ENCODE results near the gene PPP1R12C. TPM values are rescaled to one million over a fixed set of nuclear protein-coding genes. Genes with fewer than 3 reads are reported as not detected.

Gene PPP1R12C
- total RNA-seq, 1 experiment from 2014 or later: 136 TPM

DNA sequence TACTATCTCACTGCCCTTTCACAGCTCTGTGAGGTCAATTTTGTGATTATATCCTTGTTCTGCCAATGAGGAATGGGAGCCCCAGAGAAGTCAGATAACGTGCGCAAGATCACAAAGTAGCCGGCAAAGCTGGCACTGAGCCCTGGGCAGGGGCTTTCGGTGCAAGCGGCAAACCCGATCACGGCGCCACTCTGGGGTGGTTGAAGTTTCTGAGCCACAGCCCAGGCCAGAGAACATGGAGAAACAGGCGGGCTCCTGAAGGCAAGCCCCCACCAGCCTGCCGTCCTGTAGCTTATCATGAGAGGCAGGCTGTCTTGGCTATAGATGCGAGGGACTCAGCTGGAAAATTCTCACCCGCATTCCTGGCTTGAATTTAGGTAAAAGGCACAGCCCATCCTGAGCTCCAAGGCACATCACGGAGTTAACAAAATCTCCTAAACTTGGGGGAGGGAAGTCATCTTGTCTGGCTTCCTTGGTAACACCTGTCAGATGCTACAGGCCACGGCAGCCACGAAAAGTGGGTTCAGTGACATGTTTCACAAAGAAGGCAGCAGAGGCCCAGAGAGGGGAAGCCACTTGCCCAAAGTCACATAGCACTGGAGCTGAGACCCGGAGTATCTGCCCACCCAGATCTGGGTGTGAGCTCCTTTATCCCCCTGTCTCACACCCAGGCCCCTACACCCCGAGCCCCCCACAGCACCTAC, 19.1 kb upstream of the PPP1R12C start:
- ATAC-seq (no peak), DNase-seq (no peak)
- H3K27ac ChIP-seq (ENCODE audit: low read length): no peak overlapping the region
- H3K9me3 ChIP-seq (ENCODE audit: low read length): no peaks in the 10 kb centered on the region
- H3F3A ChIP-seq (ENCODE audit: low read length, unreplicated experiment): no peaks in the 10 kb centered on the region
- no TSS peak for BruUV-seq (replicated peaks)
- H3K79me2 ChIP-seq (ENCODE audit: low read length): no peaks in the 10 kb centered on the region
- H4K20me1 ChIP-seq (ENCODE audit: low read length): no peaks in the 10 kb centered on the region
- ChIA-PET POLR2A (ENCODE audit: unreplicated experiment) (no interaction called here), CTCF (no interaction called here)
- no peaks in the 10 kb centered on the region for H3K9me2 ChIP-seq (replicated peaks; ENCODE audit: low read length)
- intact Hi-C loops (cut with micrococcal nuclease): no loop called here
- no peak overlapping the region for H2AFZ ChIP-seq (ENCODE audit: low read length)
- H3K36me3 ChIP-seq (ENCODE audit: low read depth, low read length): no peaks in the 10 kb centered on the region
- H3K4me2 ChIP-seq (ENCODE audit: low read length): no peak overlapping the region
- no peak overlapping the region for H3K4me3 ChIP-seq (ENCODE audit: low read length)
- H3K4me1 ChIP-seq (ENCODE audit: insufficient read depth, low read length): no peaks in the 10 kb centered on the region
- no peaks in the 10 kb centered on the region for H3K27me3 ChIP-seq (ENCODE audit: low read length)
- H3K9ac ChIP-seq (ENCODE audit: low read length): no peak overlapping the region
- TF ChIP-seq EZH2phosphoT487 (IDR thresholded peaks at IDR 0.05; ENCODE audit: borderline replicate concordance, low read length) (no peak), EZH2 (IDR thresholded peaks at IDR 0.05; ENCODE audit: low read length, unreplicated experiment) (no peak), CTCF (conservative IDR thresholded peaks at IDR 0.05; ENCODE audit: low read depth, low read length) (no peak)

DNA sequence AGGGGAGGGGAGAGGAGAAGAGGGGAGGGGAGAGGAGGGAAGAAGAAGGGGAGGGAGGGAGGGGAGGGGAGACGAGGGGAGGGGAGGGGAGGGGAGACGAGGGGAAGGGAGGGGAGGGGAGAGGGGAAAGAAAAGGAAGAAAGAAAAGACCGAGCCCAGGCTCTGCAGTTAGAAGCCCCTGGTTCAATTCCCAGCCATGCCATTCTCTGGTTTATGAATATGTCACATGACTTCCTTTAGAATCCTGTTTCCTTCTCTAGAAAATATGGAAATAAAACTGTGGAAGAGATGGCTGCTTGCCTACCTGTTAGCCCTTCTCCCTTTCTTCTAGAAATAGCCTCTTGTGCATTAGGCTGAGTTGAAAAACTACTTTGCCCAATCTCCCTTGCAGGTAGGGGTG, 17.3 kb upstream of the PPP1R12C start:
- no peak overlapping the region for H2AFZ ChIP-seq (ENCODE audit: low read length)
- H3K4me2 ChIP-seq (ENCODE audit: low read length): no peak overlapping the region
- H3K9me3 ChIP-seq (ENCODE audit: low read length): no peaks in the 10 kb centered on the region
- ChIA-PET CTCF (interaction anchor here (1.4 kb wide), 1 partner anchor 12 kb away, joined by 3 read pairs; no protein-coding TSS in a partner anchor), POLR2A (ENCODE audit: unreplicated experiment) (no interaction called here)
- H3K27ac ChIP-seq (ENCODE audit: low read length): no peak overlapping the region
- H3K27me3 ChIP-seq (ENCODE audit: low read length): no peaks in the 10 kb centered on the region
- no peak overlapping the region for H3K9ac ChIP-seq (ENCODE audit: low read length)
- ATAC-seq (no peak), DNase-seq (no peak)
- TF ChIP-seq EZH2 (IDR thresholded peaks at IDR 0.05; ENCODE audit: low read length, unreplicated experiment) (no peak), EZH2phosphoT487 (IDR thresholded peaks at IDR 0.05; ENCODE audit: borderline replicate concordance, low read length) (no peak), CTCF (conservative IDR thresholded peaks at IDR 0.05; ENCODE audit: low read depth, low read length) (no peak)
- intact Hi-C loops (cut with micrococcal nuclease): no loop called here
- no peaks in the 10 kb centered on the region for H4K20me1 ChIP-seq (ENCODE audit: low read length)
- no peaks in the 10 kb centered on the region for H3K9me2 ChIP-seq (replicated peaks; ENCODE audit: low read length)
- no peaks in the 10 kb centered on the region for H3F3A ChIP-seq (ENCODE audit: low read length, unreplicated experiment)
- no peaks in the 10 kb centered on the region for H3K79me2 ChIP-seq (ENCODE audit: low read length)
- BruUV-seq (replicated peaks): no TSS peak
- no peaks in the 10 kb centered on the region for H3K4me1 ChIP-seq (ENCODE audit: insufficient read depth, low read length)
- no peaks in the 10 kb centered on the region for H3K36me3 ChIP-seq (ENCODE audit: low read depth, low read length)
- no peak overlapping the region for H3K4me3 ChIP-seq (ENCODE audit: low read length)

- Histone ChIP-seq H3F3A (ENCODE audit: low read length, unreplicated experiment) (no peaks in the 10 kb centered on the region), H4K20me1 (ENCODE audit: low read length) (no peaks in the 10 kb centered on the region), H3K4me1 (ENCODE audit: insufficient read depth, low read length) (no peaks in the 10 kb centered on the region), H3K4me2 (ENCODE audit: low read length) (no peak overlapping the region), H3K4me3 (ENCODE audit: low read length) (no peak overlapping the region), H3K27me3 (ENCODE audit: low read length) (no peaks in the 10 kb centered on the region), H3K9me2 (replicated peaks; ENCODE audit: low read length) (no peaks in the 10 kb centered on the region), H3K36me3 (ENCODE audit: low read depth, low read length) (no peaks in the 10 kb centered on the region), H3K9ac (ENCODE audit: low read length) (no peak overlapping the region), H3K27ac (ENCODE audit: low read length) (no peak overlapping the region), H3K9me3 (ENCODE audit: low read length) (no peaks in the 10 kb centered on the region), H3K79me2 (ENCODE audit: low read length) (no peaks in the 10 kb centered on the region), H2AFZ (ENCODE audit: low read length) (no peak overlapping the region)
- CTCF ChIA-PET: no interaction called here
- DNase-seq (no peak), ATAC-seq (no peak)
- BruUV-seq (replicated peaks): no TSS peak
- intact Hi-C loops (cut with micrococcal nuclease): no loop called here
- TF ChIP-seq CTCF (conservative IDR thresholded peaks at IDR 0.05; ENCODE audit: low read depth, low read length): no peak
- no peak for TF ChIP-seq EZH2phosphoT487 (IDR thresholded peaks at IDR 0.05; ENCODE audit: borderline replicate concordance, low read length)
- TF ChIP-seq EZH2 (IDR thresholded peaks at IDR 0.05; ENCODE audit: low read length, unreplicated experiment): no peak
- POLR2A ChIA-PET (ENCODE audit: unreplicated experiment): interaction anchor here (0.6 kb wide), 1 partner anchor 16 kb away, joined by 7 read pairs; the partner anchor contains the start of gene PPP1R12C
Measured at GRCh38 chr19:55133639-55134444, 16.4 kb upstream of the PPP1R12C start.
